GM12872 (cell line): ENCODE results near the gene DLG2.

Source experiments
- CTCF ChIP-seq: IDR thresholded peaks from 3 replicates; pipeline ENCODE4 v1.5.1; 2011; ENCODE audit warnings: low read depth, mild to moderate bottlenecking, low read length, moderate library complexity; ENCODE audit not compliant: insufficient read depth

Gene DLG2

GRCh38 chr11:83809274-83809673, 1817.9 kb downstream of the DLG2 start:
- TF ChIP-seq CTCF, result no peak

GRCh38 chr11:83801799-83802198, 1825.3 kb downstream of the DLG2 start:
- TF ChIP-seq CTCF, result peak; percentile 28; the same call in 1 of the 3 replicates

- no peak for TF ChIP-seq CTCF
These were observed 1833.8 kb downstream of the DLG2 start for GRCh38 chr11:83793310-83793709.

GRCh38 chr11:83791557-83791956, 1835.6 kb downstream of the DLG2 start:
- no peak for TF ChIP-seq CTCF

GRCh38 chr11:83785942-83786341, 1841.2 kb downstream of the DLG2 start:
- no peak for TF ChIP-seq CTCF

GRCh38 chr11:83784419-83784818, 1842.7 kb downstream of the DLG2 start:
- TF ChIP-seq CTCF, result no peak

- TF ChIP-seq CTCF, result no peak
These were observed 1844.8 kb downstream of the DLG2 start for GRCh38 chr11:83782329-83782728.

GRCh38 chr11:83779876-83780275, 1847.3 kb downstream of the DLG2 start:
- TF ChIP-seq CTCF, result no peak
